NCI-H526 (cell line): ENCODE data around the gene PLCG2.
"Not testable (repeated sequence)": the region's sequence is repeated elsewhere in the genome, so short reads cannot be mapped to it uniquely, and the experiment has no call there.

Experiments used
- DNase-seq, 2 experiments: peaks; one replicate each; lab custom pipeline; 2025; lab: John Stamatoyannopoulos, UW

PLCG2 gene

DNA sequence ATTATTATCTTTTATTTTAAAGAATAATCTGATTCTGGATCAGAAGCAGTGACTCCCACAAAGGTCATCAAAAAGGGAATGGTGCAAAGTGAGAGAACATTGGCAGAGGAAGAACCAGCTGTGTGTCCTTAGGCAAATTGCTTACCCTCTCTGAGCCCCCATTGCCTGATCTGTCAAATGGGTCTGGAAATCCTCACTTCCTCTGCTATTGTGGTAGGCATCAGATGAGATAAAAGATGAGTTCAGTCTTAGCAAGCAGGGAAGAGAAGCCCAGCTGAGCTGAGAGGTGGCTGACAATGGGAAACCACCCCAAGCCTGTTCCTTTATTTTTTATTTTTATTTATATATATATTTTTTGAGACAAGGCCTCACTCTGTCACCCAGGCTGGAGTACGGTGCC is 24.2 kb upstream of the PLCG2 start:
- no peak for DNase-seq

DNA sequence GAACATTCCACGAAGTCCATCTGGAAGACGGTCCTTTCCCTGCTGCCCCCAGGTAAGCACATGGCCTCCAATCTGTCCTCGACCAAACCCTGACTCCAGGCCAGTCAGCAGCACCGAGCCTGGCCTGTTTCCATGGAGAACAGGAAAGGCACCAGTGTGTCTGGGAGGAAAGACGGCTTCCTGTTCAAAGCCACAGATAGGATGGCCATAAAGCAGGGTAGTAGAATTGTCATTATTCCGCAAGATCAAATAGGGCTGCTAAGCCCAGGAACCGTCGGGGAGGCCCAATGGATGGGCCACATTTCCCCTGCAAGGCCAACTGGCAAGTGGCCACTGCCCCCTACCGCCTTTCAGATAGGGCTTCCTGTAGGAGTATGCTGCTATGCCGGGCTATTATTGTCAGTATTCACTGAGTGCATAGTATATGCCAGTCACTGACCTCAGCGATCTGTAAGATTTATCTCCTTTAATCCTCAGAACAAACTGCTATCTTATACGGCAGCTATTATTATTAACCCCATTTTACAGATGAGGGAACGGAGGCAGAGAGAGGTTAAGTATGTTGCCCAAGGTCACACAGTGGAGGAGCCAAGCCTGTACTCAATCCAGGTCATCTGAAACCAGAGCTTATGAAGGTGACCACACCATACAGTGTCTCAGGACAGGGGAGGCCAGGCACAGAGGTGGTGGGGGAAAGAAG is 23.0 kb upstream of the PLCG2 start:
- DNase-seq: no peak

DNA sequence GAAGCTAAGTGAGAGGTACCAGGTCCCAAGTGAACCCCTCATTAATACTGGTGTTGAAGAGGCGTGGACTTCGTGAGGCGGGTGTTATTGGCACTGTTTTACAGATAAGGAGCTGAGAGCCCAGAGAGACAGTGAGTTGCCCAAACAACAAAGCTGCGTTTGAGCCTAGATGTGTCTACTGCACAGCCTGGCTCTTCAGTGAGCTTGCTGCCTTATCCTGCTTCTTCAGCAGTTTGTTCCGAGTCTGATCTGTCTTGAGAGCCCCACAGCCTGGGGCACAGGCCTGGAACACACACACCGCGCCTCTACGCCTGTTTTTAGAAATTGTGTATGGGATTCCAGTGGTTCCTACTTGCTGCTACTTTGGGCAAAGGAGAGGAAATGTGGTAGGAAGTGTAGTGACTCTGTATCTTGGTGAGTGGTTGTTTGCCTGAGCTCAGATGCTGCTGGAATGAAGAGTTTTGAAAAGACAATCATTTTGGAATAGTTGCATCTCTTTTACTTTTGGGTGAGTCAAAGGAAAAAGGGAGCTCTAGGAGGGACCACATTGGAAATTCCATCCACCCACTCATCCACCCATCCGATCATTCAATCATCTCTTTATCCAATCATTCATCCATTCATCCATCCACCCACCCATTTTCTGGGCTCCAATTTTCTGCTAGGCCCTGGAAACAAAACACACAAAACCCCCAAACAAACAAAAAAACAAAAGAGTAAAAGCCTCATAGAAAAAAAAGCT is 22.3 kb upstream of the PLCG2 start:
- DNase-seq: no peak

DNA sequence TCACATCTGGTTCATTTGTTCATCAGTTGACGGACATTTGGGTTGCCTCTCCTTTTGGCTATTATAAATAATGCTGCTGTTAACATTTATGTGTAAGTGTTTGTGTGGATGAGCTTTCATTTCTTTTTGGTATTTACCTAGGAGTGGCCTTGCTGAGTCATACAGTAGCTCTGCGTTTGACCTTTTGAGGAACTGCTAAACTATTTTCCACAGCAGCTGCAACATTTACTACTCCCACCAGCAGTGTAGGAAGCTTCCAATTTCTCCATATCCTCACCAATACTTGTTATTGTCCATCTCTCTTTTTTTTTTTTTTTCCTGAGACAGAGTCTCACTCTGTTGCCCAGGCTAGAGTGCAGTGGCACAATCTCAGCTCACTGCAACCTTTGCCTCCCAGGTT is 20.7 kb upstream of the PLCG2 start:
- DNase-seq: no peak

DNA sequence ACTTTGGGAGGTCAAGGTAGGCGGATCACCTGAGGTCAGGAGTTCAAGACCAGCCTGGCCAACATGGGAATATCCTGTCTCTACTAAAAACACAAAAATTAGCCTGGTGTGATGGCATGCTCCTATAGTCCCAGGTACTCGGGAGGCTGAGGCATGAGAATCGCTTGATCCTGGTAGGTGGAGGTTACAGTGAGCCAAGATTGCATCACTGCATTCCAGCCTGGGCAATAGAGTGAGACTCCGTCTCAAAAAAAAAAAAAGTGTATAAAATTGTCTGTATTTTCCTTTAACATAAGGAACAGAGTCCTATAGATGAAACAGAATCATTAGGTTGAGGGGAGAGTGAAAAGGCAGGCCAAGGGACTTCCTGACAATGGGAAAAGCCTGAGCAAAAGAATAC is 16.8 kb upstream of the PLCG2 start:
- DNase-seq: not testable (repeated sequence)

DNA sequence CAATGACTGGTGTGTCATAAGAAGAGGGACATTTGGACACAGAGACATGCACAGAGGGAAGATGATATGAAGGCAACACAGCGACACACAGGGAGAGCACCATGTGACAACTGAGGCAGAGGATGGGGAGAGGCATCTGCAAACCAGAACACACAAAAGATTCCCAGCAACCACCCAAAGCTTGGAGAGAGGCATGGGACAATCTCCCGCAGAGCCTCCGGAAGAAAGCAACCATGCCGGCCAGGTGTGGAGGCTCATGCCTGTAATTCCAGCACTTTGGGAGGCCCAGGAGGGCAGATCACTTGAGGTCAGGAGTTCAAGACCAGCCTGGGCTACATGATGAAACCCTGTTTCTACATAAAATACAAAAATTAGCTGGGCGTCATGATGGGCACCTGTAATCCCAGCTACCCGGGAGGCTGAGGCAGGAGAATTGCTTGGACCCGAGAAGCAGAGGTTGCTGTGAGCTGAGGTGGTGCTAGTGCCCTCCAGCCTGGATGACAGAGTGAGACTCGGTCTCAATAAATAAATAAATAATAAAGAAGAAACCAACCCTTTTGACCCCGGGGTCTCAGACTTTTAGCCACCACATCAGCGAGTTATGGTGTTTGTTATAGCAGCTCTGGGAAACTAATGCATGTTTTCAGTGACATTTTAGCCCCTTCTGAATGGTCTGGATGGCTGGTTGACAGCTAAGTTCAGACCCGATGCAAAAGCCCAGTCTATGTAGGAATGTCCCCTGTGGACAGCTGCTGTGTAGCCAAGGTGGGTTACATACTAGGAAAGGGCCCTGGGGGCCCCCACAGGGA is 13.8 kb upstream of the PLCG2 start:
- no peak for DNase-seq

DNA sequence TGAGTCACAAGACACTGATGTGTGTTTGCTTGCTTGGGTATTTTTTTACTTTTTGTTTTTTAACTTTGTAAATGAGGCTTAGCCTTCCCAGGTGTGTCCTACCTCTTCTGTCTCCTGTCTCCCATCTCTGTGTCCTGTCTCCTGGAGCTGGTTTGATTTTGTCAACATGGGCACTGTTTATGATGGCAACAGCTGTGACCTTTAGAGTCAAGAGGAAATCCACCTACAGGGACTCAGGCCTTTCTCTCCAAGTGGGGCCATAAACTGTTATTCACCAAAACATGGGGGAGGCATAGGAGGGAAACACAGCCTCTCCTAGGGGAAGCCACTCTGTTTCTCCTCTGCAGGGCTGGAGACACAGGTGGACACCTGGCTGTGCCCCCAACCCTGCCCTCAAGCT is 13.1 kb upstream of the PLCG2 start:
- no peak for DNase-seq

DNA sequence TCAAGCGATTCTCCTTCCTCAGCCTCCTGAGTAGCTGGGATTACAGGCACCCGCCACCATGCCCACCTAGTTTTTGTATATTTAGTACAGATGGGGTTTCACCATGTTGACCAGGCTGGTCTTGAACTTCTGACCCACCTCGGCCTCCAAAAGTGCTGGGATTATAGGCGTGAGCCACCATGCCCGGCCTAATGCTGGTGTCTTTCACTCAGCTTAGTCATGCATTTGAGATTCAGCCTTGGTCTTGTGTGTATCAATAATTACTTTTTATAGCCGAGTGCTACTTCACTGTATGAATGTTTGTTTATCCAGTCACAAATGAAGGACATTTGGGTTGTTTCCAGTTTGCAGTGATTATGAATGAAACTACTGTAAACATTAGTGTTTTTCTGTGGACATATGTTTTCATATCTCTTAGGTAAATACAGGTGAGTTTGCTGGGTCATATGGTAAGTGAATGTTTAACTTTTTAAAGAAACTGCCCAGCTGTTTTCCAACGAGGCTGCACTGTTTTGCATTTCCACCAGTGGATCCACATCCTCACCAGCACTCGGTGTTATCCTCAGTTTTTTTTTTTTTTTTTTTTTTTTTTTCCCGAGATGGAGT is 11.0 kb upstream of the PLCG2 start:
- peak; percentile 46 to 71 for DNase-seq

DNA sequence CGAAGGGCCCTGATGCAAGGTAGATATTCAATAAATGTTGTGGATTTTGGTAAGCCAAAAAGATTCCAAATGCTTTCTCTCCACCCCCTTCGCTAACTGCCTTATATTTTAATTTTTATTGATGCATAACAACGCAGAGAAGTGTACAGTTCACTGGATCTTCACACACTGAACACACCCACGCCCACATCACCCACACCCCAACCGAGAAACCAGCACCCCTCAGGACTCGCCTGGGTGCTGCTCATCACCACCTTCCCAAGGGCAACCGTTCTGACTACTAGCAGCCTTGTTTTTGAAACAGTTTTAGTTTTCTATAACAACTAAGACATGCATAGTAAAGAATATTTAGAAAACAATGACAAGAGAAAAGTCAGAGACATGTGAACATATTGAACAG is 9.1 kb upstream of the PLCG2 start:
- DNase-seq: no peak

DNA sequence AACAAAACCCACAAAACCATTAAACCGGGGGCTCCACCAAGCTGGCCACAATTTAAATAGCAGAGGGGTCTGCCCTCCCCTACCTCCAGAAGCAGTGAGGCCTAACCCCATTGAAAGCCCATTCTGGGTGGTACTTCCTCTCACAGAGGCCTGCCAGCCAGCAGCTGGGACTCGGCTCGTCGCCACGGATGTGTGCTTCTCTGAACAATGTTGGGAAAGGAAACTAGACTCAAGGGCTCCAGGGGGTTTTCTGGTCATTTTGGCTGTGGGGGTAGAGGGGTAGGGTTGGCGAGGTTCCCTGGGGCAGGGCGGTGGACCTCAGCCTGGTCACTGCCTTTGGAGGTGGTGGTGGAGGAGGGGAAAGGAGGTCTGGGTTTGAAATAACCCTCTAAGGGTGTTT is 4.7 kb upstream of the PLCG2 start:
- DNase-seq: no peak

DNA sequence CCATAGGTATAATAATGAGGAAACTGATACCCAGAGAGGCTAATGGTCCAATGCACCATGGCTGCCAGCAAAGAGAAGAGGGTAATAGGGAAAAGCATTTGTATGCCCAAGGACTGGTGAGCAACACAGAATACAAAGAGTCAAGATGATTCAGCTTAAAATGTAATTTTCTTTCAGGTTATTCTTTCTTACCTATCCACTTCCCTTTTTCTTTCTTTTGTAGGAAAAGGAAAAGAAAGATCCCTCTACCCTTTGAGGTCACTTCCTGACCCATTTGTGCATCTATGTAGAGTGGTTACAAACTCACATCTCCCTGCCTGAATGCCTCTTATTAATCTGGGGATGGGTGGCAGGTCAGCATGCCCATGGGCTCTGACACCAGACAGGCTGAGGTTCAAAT is 3.5 kb upstream of the PLCG2 start:
- DNase-seq: no peak

DNA sequence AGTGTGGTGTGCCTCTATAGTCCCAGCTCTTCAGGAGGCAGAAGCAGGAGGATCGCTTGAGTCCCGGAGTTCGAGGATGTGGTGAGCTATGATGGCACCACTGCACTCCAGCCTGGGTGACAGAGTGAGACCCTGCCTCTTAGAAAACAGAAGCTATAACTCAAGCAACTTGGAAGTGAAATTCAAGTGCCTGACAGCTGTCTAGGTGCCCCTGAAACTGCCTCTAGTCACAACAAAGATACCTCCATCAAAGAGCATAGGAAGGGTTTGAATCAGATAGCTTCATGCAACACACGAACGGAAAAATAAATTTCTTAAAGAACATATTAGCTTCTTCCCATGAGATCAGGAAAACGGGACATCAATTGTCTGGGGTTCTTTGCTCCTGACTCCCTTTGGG is 860 bp upstream of the PLCG2 start:
- DNase-seq: no peak

DNA sequence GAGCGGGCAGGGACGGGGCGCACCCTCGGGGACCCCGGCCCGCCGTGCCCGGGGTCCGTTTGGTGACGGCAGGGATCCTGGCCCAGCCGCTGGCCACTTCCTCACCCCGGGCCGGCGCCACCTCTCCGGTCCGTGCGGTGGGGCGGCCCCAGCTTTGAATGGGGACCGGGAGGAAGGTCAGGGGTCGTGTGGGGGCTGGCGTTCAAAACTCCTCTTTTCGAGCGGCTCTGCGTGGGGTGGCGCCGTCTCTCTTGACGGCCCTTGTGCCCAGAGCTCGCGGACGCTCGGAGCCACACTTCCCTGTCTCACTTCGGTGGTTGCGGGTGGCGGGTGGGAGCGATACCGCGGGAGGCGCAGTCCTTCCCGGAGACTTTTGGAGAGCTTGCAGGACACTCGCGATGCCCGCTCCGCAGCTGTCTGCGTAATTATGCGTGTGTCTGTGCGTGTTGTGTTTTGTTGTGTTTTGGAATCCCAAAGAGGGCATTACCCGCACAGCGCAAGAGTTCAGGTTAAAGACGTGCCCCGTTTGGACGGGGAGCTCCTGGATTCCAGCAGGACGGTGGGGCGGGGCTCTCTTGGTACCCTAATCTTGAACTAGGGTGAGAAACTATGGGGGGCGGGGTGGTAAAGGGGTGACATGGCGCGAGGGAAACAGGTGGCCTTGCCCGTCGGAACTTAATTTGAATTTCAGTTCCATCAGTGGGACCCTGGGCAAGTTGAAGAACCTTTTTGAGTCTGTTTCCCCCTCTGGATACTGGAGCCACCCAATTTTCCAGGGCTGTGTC is 637 bp downstream of the PLCG2 start:
- peak in 1 of 2 experiments; percentile 38 for DNase-seq

DNA sequence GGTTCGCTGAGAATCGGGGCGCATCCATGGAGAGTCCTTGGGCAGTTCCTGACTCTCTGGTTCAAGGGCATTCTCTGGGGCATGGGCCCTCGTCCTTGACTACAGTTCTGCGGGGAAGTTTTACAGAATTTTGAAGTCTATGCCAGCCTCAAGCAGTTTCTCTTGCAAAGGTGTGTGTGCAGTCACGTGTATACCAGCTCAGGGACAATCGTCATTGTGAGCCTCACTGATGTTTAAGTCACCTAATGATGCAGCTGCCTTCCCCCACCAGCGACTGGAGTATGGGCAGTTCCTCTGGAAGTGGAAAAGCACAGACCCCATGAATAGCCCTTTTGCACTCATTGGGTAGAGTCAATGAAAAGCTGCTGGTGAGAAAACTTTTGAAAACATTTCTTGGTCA is 1.3 kb downstream of the PLCG2 start:
- peak in 1 of 2 experiments; percentile 43 for DNase-seq

DNA sequence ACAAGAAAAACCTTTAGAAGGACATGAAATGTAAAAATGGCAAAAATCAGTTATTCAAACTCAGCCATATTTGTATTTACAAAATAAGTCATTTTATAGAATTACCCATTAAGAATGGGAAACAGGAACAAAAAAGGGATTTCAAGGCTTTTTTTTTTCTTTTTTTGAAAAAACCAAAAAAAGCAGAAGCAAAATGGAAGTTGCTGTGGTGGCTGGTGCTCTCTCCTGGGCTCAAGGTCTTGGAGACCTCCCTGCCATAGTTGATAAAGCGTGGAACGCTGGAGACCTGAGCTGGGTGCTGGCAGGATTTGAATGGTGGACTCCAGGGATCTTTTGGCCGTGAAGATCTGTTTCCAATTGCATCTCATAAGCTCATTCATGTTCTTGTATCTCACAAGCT is 3.1 kb downstream of the PLCG2 start:
- DNase-seq: no peak

DNA sequence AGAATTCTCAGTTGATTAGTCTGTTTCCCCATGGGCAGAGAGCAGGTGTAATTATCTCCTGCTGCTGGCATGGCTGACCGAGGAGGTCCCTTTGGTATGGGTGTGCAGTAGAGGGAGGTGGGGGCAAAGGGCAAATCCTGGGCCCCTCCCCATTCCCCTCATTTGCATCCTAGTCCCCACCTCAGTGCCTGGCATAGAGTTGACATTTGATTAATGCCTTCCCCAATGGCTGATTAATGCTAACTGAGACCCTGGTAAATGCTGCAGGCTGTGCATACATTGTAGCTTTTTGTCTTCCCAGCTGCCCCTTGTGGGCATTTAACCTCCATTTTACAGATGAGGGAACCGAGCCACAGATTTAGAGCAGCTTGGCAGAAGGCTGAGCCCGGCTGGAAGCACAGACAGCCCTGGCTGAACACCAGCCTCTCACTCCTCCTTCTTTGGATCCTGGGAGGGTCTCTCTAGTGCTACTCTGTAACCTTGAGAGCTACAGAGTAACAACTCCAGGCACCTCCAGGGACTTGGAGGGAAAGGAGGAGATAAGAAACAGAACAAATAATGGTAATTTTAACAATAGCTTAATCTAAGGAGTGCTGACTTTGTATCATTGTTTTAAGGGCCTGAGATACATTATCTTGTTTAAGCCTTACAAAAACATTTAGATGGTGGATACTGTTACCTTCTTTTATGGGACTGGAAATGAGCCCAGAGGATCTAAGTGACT is 5.1 kb downstream of the PLCG2 start:
- peak; percentile 83 to 93 for DNase-seq

DNA sequence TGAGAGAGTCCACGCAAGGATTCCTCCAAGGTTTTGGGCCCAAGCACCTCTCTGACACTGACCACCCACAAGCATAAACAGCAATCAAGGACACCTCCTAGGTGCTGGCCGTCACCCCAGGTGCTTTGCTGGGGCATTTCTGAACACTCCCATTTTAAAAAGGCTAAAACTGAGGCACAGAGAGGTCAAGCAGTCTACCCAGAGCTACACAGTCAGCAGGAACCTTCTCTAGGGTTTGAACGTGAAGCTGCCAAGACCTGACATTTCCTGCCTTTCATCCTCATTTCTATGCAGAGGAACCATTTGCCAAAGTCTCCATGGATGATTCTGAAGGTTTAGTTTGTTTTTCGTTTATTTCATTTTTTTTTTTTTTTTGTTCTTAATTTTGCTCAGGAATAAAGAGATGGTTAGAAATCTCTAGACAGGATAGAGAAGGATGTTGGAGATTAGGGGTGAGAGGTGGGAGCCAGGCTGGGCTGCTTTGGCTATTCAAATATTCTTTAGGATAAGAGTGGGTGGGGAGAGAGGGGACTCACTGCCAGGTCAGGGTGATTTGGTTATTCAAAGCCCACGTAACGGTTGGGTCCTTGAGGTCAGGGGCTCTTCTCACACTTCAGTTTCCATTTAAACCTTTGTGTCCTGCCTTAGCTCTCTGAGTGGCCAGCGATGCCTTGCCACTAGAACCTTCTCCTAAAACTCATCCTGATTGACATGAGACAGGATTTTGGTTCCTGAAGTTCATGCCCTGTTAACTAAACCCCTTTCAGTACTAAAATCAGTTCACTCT is 6.2 kb downstream of the PLCG2 start:
- DNase-seq: peak; percentile 78 to 89

DNA sequence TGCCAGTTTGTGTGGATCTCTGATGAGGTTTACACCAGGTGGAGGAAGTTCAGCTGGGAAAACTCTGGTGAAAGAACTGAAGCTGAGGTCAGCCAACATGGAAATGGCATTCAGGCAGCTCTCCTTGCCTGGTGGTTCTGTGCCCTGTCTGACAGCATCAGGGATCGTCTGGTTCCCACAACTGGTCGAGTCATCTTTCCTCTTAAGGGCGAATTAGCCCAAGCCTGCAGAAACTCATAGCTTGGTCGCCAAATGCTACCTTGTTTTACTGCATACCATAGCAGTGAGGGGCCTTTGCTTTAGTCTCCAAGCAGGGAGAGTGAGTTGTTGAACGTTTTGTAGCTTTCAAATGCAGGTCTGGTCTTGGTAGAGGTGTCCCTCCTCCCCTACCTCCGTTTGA is 7.2 kb downstream of the PLCG2 start:
- DNase-seq: peak in 1 of 2 experiments; percentile 37

DNA sequence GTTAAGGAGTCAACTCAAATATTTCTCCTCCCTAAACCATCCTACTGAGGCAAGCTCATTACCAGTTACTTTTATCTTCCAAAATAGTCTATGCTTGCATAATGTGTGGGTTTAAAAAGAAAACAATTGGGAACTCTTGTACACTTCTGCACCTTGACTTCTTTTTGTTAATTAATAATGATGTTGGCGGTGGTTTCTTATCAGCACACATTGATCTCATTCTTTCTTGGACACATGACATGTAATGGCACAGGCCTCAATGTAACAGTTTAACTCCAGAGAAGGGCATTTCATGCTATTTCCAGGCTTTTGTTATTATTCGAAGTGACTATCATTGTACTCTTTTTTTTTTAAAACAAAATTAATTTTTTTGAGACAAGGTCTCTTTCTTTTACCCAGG is 7.8 kb downstream of the PLCG2 start:
- DNase-seq: no peak

DNA sequence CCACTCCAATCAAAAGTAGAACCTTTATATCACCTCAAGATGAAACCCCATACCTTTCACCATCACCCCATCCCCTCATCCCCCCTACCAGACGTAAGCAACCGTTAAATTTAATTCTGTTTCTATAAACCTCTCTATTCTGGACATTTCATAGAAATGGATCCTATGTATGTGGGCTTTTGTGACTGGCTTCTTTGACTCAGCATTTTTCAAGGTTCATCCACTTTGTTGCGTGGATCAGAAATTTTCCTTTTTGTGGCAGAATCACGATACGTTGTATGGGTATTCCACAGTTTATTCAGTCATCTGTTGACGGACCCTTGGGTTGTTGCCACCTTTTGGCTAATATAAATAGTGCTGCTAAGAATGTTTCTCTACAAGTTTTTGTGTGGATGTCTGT is 8.6 kb downstream of the PLCG2 start:
- no peak for DNase-seq
